T-helper 1 cell treated with Interleukin-12 subunit alpha and Interleukin-12 subunit beta and Interleukin-4 antibody, amounts not matched to agents 30 ng/mL and 1 ng/mL, for 36 hours (primary cell): ENCODE results near the gene FLT3. TPM values are rescaled to one million over a fixed set of nuclear protein-coding genes. Genes with fewer than 3 reads are reported as not detected.
"Not testable (repeated sequence)": the region's sequence is repeated elsewhere in the genome, so short reads cannot be mapped to it uniquely, and the experiment has no call there.

ENCODE experiments used
- intact Hi-C: fragments of 100-400 bp; cut with micrococcal nuclease; formaldehyde crosslinking; loops from one replicate; pipeline ENCODE4 v1.15.1; 2024
- total RNA-seq: library from RNA; stranded (reverse); gene quantifications from 2 replicates; pipeline ENCODE4 v1.2.3, GENCODE V29; 2022

Gene FLT3
- total RNA-seq, 1 donor from 2014 or later = not detected

- intact Hi-C loops = loop anchor here (2.0 kb wide), 1 partner anchor 179 kb away; no protein-coding TSS in a partner anchor
These were observed 124.6 kb downstream of the FLT3 start for GRCh38 chr13:27975564-27976361.

GRCh38 chr13:27973961-27974662 lies 126.3 kb downstream of the FLT3 start:
- intact Hi-C loops = loop anchor here (2.0 kb wide), 1 partner anchor 177 kb away; no protein-coding TSS in a partner anchor

- intact Hi-C loops = no loop called here
These were observed 127.1 kb downstream of the FLT3 start for GRCh38 chr13:27973291-27973690.

- intact Hi-C loops = no loop called here
These were observed 127.9 kb downstream of the FLT3 start for GRCh38 chr13:27972478-27972820.

- intact Hi-C loops = no loop called here
These were observed 128.4 kb downstream of the FLT3 start for GRCh38 chr13:27971776-27972477.

DNA sequence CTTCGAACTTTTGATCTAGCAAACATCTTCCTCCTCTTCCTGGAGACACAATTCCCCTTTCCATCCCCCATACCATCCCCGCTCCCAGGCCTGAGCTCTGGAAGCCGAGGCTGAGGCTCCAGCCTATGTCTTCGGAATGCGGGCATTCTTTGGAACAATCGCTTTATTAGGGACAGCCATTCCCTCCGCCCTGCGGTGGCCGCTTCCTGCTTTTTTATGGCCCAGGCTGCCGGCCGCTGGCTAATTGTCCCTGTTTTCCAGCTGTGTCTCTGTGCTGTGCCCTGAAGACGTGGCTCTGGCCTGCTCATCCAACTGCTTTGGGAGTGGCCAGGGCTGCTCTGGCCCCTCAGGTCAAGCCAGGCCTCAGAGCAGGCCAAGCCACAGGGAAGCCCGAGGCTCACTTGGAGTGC lies 129.1 kb downstream of the FLT3 start:
- intact Hi-C loops = no loop called here

- intact Hi-C loops = no loop called here
These were observed 129.8 kb downstream of the FLT3 start for GRCh38 chr13:27970382-27971235.

DNA sequence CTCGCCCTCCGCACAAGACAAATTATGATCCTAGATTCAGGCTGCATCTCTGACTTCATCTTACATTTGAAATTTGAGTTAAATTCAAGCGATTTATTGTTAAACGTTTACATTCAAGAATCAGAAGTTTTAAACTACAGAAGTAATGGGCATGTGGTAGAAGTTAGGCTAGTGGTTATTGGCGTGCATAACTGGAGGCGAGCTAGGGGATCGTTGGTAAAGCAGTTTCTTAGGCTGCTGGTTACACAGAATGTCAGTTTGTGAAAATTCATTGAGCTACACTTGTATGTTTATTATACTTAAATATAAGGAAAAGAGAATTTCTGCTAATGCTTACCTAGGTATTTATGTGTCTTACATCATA lies 130.5 kb downstream of the FLT3 start:
- intact Hi-C loops = loop anchor here (1.0 to 2.0 kb wide), 2 partner anchors 44 to 49 kb away; no protein-coding TSS in a partner anchor

- intact Hi-C loops = loop anchor here (1.0 to 2.0 kb wide), 2 partner anchors 43 to 48 kb away; no protein-coding TSS in a partner anchor
These were observed 131.1 kb downstream of the FLT3 start, which contains the start of gene CDX2 for GRCh38 chr13:27969082-27969865. Gene CDX2 (minus strand): TSS chr13:27969315. CDS start chr13:27969006, 309 bp downstream.

- intact Hi-C loops = loop anchor here (1.0 to 2.0 kb wide), 2 partner anchors 42 to 48 kb away; no protein-coding TSS in a partner anchor
These were observed 131.9 kb downstream of the FLT3 start for GRCh38 chr13:27968316-27969081.

DNA sequence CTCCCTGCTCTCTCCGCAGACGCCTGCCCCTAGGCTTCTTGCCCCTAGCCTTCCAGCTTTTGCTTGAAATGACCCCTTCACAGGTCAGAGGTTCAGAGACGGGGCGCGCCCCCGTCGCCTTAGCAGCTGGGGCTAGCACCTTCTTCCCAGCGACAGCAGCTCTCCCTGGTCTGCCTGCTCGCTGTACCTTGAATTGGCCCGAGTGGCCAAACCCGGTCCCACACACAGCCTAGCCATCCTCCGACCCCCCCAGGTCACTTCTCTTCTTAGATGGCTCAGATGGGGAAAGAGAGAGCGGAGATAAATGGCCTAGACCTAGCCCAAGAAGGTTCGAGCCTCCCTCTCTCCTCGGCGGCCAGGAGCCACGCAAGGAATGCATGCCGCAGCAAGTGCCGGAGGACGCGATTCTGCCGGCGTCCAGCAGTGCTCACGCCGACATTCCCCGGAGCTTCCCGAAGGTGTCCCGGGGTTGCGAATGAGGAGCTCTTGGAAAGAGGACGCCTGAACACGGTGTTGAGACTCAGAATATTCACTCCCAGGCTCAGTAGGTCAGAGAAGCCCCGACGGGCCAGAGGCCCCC lies 132.6 kb downstream of the FLT3 start:
- intact Hi-C loops = loop anchor here (2.0 kb wide), 1 partner anchor 47 kb away; no protein-coding TSS in a partner anchor

DNA sequence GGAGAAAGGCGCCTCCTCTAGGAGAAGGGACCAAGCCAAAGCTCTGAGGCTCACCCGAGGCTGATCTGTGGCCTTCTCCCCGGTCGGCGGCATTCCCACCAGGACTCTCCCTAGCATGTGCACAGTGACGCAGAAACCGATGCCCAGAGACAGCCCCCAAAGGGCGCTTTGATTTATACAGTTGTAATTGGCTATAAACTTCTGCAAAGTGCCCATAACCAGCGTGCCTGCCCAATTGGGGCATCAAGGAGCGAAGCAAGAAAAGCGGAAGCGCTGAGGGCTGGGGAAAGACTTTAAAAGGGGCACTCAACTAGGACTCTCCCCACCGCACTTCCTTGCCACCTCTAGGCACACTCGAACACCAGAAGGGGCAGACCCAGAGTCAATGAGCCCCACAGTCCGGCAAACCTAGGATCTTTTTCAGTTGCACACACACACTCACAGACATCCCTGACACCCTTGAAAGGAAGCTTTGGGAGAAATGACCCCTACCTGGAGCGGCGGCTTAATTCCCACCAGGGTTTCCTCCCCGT lies 133.1 kb downstream of the FLT3 start:
- intact Hi-C loops = no loop called here

- intact Hi-C loops = no loop called here
These were observed 133.7 kb downstream of the FLT3 start for GRCh38 chr13:27966641-27967202.

GRCh38 chr13:27965740-27966640 lies 134.4 kb downstream of the FLT3 start:
- intact Hi-C loops = no loop called here

GRCh38 chr13:27965343-27965739 lies 135.0 kb downstream of the FLT3 start:
- intact Hi-C loops = no loop called here

DNA sequence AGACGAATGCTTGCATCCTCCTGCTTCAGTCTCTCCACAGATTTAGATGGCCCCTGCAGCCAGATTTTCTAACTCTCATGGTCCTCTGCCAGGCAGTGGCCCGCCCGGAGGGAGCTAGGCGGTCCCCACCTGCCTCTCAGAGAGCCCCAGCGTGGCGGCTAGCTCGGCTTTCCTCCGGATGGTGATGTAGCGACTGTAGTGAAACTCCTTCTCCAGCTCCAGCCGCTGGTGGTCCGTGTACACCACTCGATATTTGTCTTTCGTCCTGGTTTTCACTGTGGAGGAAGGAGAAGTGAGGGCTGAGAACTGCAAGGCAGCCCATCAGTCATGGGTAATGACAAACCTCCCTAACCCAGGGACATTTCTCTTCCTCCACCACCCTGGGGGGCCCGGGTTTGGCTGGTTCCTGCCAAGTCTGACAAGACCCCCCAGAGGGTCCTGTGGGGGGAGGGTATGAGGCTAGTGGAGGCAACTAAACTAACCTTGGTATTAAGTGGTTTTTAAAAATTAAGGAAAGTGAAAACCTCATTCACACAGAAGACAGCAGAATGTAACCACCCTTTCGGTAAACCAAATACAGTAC lies 135.5 kb downstream of the FLT3 start:
- intact Hi-C loops = no loop called here

- intact Hi-C loops = not testable (repeated sequence)
These were observed 136.2 kb downstream of the FLT3 start for GRCh38 chr13:27964206-27964605.
